ENCODE results near the gene NOXO1. TPM values are rescaled to one million over a fixed set of nuclear protein-coding genes. Genes with fewer than 3 reads are reported as not detected.
A peak's percentile ranks its signal among the peaks of the same experiment; 100 is the strongest.

The NOXO1 gene
- total and polyA plus RNA-seq, 9 of the 15 experiments (the other 6 are each of a cell fraction or from before 2014, with no cell fraction given) = not detected

DNA sequence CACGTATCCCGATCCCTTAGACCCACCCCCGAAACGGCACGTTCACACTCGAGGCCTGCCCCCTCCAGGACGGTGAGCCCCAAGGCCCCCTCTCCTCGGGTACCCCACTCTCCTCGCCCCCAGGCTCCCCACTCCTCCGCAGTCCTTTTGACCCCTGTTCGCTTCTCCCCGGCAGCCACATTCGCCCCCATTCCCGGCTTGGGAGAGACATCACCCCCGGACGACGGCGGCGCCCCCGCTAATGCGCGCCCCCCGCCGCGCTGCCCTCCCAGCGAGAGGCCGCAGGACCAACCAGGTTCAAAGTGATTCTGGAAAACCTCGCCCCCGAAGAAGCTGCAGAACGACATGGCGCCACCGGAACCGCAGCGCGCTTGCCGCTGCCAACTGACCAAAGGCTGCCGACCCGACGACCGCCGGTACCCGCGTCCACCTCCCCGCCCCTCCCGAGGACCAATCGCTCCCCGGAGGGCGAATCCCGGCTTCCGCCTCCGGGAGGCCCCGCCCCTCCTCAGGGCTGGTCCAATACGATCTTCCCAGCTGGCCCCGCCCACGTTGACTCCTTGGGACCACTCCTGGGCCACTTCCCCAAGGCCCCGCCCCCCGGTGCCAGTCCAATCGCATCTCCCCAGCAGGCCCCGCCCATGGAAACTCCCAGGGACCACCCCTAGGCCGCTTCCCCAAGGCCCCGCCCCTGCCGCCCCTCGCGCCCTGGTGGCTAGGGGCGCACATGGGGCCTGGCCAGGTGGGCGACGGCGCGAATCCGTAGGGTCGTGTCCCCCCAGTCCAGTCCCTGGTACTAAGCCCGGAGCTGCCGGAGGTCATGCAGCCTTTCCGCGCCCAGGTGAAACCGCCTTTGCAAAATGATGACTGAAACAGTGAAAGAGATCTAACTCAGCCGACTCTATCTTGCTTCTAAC, 38.2 kb downstream of the NOXO1 start, which contains the start of gene MSRB1 (continued):
- TF ChIP-seq, protein P1, sequence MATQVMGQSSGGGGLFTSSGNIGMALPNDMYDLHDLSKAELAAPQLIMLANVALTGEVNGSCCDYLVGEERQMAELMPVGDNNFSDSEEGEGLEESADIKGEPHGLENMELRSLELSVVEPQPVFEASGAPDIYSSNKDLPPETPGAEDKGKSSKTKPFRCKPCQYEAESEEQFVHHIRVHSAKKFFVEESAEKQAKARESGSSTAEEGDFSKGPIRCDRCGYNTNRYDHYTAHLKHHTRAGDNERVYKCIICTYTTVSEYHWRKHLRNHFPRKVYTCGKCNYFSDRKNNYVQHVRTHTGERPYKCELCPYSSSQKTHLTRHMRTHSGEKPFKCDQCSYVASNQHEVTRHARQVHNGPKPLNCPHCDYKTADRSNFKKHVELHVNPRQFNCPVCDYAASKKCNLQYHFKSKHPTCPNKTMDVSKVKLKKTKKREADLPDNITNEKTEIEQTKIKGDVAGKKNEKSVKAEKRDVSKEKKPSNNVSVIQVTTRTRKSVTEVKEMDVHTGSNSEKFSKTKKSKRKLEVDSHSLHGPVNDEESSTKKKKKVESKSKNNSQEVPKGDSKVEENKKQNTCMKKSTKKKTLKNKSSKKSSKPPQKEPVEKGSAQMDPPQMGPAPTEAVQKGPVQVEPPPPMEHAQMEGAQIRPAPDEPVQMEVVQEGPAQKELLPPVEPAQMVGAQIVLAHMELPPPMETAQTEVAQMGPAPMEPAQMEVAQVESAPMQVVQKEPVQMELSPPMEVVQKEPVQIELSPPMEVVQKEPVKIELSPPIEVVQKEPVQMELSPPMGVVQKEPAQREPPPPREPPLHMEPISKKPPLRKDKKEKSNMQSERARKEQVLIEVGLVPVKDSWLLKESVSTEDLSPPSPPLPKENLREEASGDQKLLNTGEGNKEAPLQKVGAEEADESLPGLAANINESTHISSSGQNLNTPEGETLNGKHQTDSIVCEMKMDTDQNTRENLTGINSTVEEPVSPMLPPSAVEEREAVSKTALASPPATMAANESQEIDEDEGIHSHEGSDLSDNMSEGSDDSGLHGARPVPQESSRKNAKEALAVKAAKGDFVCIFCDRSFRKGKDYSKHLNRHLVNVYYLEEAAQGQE (IDR thresholded peaks at IDR 0.05; ENCODE audit: borderline replicate concordance) = no peak
- TF ChIP-seq, protein P1 (CRISPR knock-in tag; IDR thresholded peaks at IDR 0.05; ENCODE audit: low read depth) = peak; percentile 61; the same call in 1 of the 2 replicates
- TF ChIP-seq CREM (IDR thresholded peaks at IDR 0.05; ENCODE audit: low read depth) (0 out of 2 replicates have a peak, but pooled peaks have one; percentile 5), GATAD2A (IDR thresholded peaks at IDR 0.05) (0 out of 2 replicates have a peak, but pooled peaks have one; percentile 37), POLR2B (IDR thresholded peaks at IDR 0.05; ENCODE audit: low read depth, partially characterized antibody) (peak; percentile 67), JUNB (CRISPR knock-in tag; conservative IDR thresholded peaks at IDR 0.05) (no peak), STAT5A (IDR thresholded peaks at IDR 0.05; ENCODE audit: borderline replicate concordance, low read length) (no peak), NCOA6 (IDR thresholded peaks at IDR 0.05) (peak; percentile 54; the same call in 1 of the 2 replicates), SOX6 (IDR thresholded peaks at IDR 0.05) (no peak), BRD9 (IDR thresholded peaks at IDR 0.05; ENCODE audit: low read depth, partially characterized antibody) (peak; percentile 19)
- TF ChIP-seq, protein P2, sequence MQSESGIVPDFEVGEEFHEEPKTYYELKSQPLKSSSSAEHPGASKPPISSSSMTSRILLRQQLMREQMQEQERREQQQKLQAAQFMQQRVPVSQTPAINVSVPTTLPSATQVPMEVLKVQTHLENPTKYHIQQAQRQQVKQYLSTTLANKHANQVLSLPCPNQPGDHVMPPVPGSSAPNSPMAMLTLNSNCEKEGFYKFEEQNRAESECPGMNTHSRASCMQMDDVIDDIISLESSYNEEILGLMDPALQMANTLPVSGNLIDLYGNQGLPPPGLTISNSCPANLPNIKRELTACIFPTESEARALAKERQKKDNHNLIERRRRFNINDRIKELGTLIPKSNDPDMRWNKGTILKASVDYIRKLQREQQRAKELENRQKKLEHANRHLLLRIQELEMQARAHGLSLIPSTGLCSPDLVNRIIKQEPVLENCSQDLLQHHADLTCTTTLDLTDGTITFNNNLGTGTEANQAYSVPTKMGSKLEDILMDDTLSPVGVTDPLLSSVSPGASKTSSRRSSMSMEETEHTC (IDR thresholded peaks at IDR 0.05) = no peak
- TF ChIP-seq, protein P3, sequence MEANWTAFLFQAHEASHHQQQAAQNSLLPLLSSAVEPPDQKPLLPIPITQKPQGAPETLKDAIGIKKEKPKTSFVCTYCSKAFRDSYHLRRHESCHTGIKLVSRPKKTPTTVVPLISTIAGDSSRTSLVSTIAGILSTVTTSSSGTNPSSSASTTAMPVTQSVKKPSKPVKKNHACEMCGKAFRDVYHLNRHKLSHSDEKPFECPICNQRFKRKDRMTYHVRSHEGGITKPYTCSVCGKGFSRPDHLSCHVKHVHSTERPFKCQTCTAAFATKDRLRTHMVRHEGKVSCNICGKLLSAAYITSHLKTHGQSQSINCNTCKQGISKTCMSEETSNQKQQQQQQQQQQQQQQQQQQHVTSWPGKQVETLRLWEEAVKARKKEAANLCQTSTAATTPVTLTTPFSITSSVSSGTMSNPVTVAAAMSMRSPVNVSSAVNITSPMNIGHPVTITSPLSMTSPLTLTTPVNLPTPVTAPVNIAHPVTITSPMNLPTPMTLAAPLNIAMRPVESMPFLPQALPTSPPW (CRISPR knock-in tag; IDR thresholded peaks at IDR 0.05) = peak; percentile 72
- TF ChIP-seq, protein P4, sequence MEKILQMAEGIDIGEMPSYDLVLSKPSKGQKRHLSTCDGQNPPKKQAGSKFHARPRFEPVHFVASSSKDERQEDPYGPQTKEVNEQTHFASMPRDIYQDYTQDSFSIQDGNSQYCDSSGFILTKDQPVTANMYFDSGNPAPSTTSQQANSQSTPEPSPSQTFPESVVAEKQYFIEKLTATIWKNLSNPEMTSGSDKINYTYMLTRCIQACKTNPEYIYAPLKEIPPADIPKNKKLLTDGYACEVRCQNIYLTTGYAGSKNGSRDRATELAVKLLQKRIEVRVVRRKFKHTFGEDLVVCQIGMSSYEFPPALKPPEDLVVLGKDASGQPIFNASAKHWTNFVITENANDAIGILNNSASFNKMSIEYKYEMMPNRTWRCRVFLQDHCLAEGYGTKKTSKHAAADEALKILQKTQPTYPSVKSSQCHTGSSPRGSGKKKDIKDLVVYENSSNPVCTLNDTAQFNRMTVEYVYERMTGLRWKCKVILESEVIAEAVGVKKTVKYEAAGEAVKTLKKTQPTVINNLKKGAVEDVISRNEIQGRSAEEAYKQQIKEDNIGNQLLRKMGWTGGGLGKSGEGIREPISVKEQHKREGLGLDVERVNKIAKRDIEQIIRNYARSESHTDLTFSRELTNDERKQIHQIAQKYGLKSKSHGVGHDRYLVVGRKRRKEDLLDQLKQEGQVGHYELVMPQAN (IDR thresholded peaks at IDR 0.05; ENCODE audit: borderline replicate concordance) = peak; percentile 23; the same call in 1 of the 2 replicates

Measured in K562 (cell line).